ENCODE data around the gene DLG1. TPM values are rescaled to one million over a fixed set of nuclear protein-coding genes. Genes with fewer than 3 reads are reported as not detected.
A peak's percentile ranks its signal among the peaks of the same experiment; 100 is the strongest.

Gene DLG1
- total RNA-seq, 1 donor from 2014 or later = 56.7 TPM

DNA sequence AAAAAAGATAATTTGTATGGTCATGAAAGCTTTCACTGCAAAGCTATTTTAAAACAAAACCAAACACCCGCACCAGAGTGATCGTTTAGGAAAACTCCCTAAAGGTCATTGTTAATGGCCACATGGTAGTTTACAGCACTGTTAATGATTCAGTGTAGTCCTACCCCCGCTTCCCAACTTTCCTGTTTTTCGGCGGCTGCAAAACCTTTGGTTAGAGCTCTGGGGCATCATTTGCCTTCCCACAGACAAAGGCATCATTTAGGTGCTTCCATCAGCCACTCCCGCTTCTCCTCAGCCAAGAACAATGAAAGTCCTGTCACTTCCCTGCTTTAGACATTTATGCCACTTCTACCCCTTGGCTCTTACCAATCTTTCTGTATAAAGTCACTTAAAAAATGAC, 279.4 kb downstream of the DLG1 start:
- no peak for DNase-seq (ENCODE audit: low read depth in 2 of 2)

DNA sequence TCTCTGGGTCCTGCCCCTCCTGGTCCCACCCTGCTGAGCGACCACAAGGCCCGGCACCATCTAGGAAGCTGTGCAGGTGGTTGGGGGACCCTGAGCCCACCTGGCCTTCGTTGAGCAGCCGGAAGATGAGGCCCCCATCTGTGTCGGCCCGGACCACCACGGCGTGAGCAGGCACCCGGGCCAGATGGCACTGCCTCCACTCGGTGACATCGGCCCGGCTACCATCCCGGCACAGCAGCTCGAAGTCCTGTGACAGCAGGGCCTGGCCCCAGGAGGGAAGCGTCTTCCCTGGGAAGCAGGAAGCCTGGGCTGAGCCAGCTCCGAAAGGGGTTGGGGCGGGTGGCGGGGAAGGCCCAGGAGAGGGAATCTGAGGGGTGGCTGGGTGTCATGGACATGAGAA, 281.4 kb downstream of the DLG1 start:
- DNase-seq (ENCODE audit: low read depth in 2 of 2) = no peak

DNA sequence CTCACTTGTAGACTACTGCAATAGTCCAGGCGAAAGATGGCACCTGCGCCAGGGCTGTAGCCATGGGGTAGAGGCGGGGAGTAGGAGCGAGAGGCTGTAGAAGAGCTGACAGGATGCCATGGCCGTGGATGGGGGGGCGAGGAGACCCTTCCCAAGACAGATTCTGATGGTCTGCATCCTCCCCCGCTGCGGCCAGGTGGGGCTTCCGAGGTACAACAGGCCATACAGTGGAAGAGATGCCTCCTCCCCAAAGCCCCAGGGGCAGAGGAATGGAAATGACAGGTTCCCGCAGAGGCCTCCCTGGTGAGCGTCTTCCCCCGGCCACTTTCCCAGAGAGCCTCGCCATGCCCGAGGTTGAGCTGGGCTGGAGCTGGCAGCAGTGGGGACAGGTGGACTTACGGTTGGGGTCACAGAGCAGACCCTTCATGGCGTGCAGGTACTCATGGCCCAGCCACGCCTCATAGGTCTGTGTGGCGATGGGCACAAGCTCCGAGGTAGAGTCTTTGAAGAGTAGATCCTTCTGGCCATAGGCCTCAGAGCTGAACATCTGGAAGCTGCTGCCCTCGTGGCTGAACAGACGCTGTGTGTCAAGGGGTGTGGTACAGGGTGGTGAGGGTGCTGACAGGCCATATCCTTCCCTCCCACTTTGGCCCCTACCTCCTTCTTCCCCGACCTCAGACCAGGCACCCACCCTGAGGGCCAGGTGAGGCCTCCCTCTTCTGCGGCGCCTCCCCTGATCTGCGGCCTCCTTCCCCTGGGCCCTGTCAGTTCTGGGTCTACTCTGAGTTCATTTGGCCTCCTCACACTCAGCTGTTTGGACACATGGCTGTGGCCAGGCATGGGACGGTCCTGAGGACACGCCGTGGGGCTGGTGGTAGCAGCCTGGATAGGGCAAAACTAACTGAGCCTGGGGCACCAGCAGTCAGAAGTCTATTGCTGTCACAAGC, 282.3 kb downstream of the DLG1 start:
- no peak for DNase-seq (ENCODE audit: low read depth in 2 of 2)

DNA sequence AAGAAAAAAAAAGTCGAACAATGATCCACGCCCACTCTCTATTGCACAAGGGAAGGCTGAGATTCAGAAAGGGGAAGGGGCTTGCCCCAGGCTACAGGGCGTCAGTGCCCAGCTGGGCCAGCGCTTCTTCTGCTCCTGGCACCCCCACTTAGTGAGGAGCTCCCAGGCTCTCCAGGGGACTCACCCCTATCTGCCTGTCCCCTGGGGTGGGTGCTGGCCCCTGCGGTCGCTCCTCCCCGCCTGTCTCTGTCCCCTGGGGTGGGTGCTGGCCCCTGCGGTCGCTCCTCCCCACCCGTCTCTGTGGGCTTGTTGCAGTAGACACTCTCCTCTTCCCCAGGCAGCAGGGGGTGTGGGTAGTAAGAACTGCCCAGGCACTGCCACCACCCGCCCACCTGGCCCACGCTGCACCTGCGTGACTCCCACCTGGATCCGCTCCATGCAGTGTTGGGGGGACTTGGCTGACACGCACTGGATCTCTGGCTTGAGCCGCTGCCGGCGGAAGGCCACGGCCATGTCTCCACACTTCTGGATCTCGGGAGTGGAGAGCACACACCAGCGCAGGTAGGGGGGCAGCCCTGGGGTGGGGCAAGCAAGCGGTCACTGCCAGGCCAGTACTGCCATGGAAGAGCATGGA, 283.4 kb downstream of the DLG1 start:
- DNase-seq (ENCODE audit: low read depth in 2 of 2) = no peak

DNA sequence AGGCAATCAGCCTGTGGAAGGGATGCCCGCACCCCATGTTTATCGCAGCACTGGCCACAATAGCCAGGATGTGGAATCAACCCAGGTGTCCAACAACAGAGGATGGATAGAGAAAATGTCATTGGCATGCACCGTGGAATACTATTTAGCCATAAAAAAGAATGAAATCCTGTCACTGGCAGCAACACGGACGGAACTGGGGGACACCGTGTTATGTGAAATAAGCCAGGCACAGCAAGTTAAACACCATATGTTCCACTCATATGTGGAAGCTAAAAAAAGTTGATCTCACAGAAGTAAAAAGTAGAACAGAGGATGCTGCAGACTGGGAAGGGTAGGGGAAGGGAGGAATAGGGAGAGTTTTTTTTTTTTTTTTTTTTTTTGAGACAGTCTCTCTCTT, 284.4 kb downstream of the DLG1 start:
- DNase-seq (ENCODE audit: low read depth in 2 of 2) = no peak

DNA sequence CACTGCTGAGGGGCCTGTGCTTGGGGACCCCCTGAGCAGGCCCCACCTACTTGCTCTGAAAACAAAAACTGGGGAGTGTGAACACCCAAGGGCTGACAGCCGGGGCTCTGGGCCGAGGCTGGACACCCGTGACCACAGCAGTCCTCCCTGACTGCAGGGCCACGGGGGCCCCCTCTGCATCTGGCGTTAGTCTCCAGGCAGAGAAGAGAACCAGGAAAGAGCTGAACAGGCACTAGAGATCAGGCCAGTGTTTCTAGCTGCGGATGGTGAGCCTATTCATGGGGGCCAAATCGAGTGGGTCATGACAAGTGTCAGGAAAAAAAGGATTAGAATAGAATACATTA, 285.9 kb downstream of the DLG1 start:
- DNase-seq (ENCODE audit: low read depth in 2 of 2) = no peak

DNA sequence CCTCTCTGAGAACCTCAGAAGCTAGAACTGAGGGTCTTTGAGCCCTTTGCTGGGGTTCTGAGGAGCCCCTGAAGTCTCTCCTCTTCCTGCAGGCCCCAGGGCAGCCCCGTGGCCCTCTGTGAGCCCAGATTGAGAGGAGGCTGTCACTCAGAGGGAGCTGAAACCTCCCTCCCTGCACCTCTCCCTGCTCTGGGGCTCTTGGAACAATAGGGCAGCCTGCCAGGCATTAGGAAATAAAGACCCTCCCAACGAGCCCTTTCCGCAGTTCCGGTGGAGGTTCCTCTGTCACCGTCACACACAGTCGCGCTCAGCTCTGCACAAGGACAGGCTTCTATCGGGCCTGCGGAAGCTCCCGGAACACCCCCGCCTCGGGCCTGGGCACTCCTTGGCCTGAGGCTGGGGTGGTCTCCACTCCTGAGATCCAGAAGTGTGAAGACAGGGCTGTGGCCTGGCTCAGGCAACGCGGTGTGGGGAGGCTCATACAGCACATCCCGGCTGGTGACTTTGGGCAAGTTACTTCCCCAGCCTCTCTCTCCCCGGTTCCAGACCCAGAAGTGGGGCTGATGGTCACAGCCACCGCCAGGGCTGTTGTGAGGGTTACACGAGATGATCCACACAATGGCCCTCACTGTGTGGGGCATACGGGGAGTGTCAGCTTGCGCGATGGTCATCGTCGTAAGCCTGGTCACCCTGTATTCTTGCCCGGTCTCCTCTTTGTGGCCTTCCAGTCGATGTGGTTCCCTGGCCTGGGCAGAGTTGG, 286.5 kb downstream of the DLG1 start:
- no peak for DNase-seq (ENCODE audit: low read depth in 2 of 2)

DNA sequence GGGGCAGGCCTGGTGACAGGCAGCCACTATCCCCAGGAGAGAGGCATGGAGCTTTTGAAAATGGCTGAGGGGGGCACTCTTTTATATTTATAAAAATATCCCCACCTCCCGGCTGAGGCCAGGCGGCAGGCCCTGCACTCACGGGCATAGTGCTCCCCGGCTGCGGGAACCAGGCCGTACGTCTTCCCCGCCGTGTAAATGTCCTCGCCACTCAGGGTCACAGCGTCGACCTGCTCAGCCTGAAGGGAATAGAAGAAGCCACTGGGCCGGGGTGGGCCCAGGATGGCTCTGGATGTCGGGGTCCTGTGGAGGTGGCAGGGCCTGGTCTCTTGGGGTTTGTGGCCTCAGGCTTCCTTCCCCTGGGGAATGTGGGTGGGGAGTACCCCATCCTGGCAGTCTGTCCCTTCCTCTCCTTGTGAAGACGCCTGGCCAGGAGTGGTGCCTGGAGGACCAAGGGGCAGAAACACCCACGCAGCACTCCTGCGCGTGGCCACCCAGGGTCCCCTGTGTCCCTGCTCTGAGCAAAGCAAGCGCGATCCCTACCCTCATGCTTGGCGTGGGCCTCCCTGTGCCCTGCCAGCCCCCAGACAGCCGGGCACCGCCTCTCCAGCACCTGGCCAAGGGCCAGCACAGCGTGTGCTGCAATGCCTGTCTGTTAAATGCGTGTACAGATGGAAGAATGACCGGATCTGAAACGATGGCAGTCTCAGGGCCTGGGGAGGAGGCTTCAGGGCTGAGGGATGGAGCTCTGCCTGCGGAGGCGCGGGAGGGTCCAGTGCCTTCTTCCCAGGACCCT, 287.7 kb downstream of the DLG1 start:
- no peak for DNase-seq (ENCODE audit: low read depth in 2 of 2)

DNA sequence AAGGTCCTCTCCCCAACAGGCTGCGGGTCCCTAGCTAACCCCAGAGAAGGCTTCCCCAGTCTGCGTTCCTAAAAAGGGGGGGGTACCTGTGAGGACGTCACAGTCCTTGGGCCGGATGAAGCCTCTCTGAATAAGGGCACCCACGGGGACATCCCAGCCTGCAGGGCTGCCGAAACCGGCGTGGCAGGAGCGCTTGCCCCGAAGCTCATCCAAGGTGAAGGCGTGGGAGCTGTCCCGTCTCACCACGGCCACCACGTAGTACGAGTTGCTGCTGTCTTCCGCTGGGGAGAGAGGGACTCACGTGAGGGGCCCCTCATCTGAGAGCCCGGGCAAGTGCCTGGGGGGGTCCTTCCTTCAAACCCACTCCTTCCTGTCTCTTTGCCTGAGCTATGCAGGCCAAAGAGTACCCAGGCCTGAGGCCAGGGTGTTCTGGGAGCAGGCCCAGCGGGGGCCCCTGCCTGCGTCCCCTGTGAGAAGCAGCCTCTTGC, 288.8 kb downstream of the DLG1 start:
- DNase-seq (ENCODE audit: low read depth in 2 of 2) = no peak

DNA sequence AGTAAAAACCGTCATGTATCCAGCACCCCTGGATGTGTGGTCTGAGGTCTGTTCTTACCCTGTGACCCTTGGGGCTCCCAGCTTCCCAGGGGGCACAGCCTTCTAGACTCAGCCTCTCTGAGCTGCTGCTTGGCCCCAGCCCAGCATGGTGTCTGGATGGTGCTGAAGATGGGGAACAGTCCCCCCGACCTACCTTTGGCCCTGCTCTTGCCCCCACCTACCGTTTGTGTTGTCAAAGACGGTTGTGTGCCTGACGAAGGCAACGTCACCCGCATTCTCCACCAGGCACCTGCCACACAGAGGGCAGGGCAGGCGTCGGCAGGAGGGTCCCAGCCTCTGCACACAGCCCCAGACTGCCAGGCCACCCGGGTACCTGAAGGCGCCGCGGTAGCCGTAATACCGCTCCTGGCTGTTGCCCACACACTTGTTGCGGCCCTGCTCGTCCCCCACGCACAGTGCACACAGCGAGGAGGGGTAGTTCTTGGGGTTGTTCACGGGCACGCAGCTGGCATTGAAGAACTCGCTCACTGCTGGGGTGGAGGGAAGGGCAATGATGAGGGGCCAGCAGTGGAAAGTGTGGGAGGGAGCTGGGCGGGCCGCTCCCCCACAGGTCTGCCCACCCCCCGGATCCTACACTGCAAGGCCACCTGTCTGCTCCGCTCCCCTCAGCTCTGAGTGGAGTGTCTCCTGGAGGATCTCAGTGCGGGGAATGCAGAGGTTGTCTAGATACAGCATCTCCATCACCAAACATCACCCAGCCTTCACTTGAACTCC, 289.8 kb downstream of the DLG1 start:
- DNase-seq (ENCODE audit: low read depth in 2 of 2) = no peak

DNA sequence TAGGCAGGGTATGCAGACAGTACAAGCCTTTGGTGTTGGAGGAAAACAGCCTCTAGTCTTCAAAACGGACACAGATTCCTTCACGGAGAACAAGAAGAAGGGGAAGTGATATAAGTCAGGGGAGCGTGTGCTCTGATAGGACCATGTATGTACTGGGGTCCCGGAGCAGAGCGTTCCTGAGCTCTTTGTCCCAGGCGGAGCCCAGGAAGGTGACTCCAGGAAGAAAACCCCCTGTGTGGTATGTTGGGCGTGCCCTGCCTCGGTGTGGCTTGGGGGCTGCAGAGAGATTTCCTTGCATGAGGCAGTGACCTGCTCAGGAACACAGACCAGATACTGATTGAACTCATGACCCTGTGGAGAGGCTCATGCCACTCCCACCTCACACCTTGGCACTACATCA, 290.5 kb downstream of the DLG1 start:
- no peak for DNase-seq (ENCODE audit: low read depth in 2 of 2)

DNA sequence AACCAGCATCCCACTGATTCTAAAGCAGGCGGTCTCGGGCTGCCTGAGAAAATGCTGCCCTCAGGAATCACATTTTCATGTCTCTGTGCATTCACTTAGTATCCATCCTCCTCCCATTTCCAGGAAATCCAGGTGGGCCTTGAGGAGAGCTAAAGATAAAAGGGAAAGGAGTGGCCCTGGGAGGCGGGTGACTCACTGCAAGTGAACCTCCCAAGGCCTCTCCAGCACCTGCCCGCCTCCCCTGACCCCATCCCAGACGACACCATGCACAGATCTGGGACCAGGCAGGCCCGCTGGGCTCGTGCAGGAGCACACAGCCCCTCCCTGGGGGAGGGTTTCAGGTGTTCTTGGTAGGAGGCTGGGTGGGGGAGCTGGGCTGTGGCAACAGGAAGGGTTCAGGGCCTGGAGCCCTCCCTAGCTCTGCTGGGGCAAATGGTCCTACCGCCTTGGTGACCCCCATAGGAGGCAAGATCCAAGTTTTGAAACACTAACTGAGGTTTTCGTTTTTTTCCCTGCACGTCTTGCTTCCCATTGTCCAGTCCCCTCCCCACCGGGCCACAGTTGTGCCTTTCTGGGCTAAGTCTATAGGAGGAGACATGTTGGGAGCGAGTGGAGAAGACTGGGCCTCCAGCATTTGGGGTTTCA, 291.0 kb downstream of the DLG1 start:
- no peak for DNase-seq (ENCODE audit: low read depth in 2 of 2)

DNA sequence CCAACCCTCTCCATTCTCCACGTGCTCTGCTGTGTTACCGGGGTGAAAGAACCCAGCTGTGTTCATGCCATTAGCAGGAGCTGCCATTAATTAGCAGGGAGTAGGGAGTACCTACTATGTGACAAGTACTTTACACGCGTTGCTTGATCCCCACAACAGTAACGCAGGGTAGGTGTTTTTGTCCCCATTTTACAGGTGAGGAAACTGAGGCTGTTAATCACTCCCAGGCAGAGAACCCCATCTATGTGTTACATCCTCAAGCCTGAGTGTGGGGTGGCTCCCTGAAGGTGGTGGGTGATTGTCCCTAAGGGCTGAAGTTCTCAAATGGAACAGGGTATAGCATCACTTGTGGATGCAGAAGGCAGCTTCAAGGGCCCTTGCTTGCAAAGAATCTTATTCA, 291.6 kb downstream of the DLG1 start:
- DNase-seq (ENCODE audit: low read depth in 2 of 2) = no peak

DNA sequence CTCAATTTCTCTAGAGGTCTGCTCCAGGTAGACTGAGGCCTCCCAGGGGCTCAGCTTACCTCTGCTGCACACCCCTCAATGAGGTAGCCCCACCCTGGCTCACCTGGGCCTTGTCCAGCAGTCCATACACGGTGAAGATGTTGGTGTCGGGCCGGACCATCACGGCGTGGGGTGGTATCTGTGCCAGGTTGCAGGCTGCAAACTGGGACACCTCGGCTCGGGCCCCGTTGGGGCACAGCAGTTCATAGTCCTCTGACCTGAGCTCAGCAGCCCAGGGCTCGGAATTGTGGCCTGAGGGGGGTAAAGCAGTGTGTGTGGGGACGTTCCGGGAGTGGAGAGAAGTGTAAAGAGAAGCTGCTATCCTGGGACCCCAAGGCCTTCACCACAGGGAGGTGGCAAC, 292.0 kb downstream of the DLG1 start:
- DNase-seq (ENCODE audit: low read depth in 2 of 2) = no peak

DNA sequence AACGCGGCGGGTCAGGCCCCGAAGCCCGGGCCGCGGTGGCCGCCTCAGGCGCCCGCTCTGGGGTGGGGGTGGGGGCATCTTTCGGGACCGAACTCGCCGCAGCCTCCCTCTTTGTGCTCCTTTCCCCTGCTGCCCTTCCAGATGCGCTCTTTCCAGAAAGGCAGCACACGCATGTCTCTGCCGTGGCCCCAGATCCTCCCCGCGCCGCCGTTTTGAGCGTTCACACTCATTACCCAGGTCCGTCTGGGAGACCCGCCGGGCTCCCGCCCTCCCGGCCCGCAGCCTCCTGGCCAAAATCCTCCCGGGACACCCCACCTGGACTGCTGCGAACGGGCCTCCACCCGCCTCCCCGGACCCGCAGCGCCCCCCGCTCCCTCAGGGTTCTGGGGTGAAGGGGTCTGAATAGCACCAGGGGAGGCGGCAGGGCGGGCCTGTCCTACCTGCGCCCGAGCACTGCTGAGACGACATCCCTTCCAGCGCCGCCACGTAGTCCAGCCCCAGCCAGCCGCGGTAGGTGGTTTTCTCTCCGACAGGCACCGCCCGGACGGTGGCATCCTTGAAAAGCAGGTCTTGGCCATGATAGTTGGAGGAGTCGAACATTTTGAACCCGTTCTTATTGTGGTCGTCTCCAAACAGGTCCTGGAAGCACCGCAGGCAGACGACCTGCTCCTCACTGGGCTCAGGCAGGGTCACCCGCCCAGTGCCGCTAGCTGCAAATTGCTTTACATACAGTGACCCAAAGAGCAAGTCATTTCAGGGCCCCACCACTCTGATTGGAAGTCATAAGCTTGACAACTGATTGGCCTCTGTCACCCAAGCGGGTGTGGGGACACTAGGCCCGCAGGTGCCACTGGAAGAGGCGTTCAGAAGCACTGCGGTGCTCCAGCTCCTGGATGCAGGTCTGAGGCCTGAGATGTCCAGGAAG, 294.7 kb downstream of the DLG1 start:
- no peak for DNase-seq (ENCODE audit: low read depth in 2 of 2)

DNA sequence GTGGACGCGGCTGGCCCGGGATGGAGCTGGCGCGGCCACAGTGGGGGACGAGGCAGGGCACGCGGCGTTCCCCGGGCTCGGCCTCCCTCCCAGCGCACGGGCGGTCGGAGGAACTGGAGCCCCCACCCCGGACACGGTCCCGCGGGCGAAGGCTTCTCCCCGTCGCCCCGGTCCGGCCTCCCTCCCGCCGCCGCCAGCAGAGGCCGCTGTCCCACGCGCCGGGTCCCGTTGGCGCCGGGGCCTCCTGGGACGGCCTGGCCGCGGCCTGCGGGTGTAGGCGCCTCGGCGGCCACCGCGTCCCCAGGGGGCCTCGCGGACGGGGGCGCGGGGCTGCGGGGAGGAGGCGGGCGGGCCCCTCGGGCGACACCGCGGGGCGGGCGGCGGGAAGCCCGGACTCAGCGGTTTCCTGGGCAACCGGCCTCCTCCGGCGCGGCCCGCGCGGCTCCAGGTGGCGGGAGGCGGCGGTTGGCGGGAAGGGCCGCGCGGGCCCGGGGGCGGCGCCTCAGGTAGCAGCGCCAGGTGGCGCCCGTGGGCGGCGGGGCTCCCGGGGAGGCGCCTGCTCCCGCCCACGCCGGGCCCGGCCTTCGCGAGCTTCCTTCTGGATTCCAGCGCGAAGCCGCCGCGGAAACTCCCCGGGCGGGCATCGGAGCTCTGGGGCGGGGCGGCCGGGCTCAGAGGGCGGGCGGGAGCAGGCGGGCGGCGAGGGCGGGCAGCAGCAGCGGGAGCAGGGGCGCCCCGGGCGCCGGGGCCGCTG, 295.5 kb downstream of the DLG1 start:
- DNase-seq (ENCODE audit: low read depth in 2 of 2) = peak in 1 of 2 donors; percentile 70

DNA sequence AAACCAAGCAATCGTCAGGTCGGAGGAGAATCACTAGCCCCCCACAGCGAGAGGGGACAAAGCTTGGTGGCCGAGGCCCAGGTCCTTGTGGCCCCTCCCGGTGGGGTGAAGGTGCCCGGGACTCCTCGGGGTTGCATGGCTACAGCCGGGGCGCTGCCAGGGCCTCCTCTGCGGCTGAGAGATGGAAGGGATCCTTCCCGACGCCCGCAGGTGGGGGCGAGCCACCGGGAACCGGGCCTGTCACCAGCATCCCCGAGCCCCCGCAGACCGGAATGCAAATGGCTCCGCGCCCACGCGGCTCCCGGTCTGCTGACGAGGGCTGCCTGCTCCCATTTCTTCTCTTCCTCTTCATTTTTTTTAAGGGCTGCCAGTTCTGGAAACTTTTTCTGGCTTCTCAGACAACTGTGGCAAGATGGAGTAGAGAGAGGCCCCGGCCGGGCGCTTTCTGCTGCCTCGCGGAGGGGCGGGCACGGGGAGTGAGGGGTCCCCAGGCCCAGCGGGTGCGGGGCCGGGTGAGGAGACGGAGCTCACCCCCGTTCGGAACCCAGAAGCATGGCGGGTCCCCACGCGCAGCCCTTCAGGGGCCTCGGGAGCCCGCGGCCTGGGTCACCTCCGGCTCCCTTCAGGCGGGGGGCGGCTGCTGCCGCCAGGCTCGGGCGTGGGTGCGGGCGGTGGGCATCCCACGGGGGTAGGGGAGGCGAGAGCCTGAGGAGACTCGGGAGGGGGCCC, 296.3 kb downstream of the DLG1 start:
- DNase-seq (ENCODE audit: low read depth in 2 of 2) = no peak

Data from dermis microvascular lymphatic vessel endothelial cell (primary cell).